RWPE2 (cell line): ENCODE results near the gene NCOA3.
"Not testable (repeated sequence)": the region's sequence is repeated elsewhere in the genome, so short reads cannot be mapped to it uniquely, and the experiment has no call there.

ENCODE experiments used
- ATAC-seq: fragments of 200-7000 bp; cut with Tn5 transposase; 3 replicates; pipeline ENCODE4 v1.9.1; 2021; ENCODE audit warnings: low read depth
- DNase-seq: peaks from one replicate; pipeline ENCODE4 v3.0.0-alpha.2; 2020; ENCODE audit warnings: low spot score
- H3K27ac ChIP-seq: fragments of 450-650 bp; 2 replicates; pipeline ENCODE4 v1.5.1; 2017; ENCODE audit warnings: mild to moderate bottlenecking; ENCODE audit not compliant: poor library complexity, severe bottlenecking
- H3K27me3 ChIP-seq: fragments of 250-450 bp; sonication (Bioruptor Pico); 2 replicates; pipeline ENCODE4 v1.5.1; 2021; ENCODE audit warnings: mild to moderate bottlenecking, moderate library complexity; ENCODE audit not compliant: insufficient read depth, poor library complexity, severe bottlenecking
- H3K36me3 ChIP-seq: fragments of 250-450 bp; sonication (Bioruptor Pico); 2 replicates; pipeline ENCODE4 v1.5.1; 2020; ENCODE audit warnings: low read depth, mild to moderate bottlenecking, moderate library complexity
- H3K4me1 ChIP-seq: fragments of 250-450 bp; sonication (Bioruptor Pico); 2 replicates; pipeline ENCODE4 v1.5.1; 2021; ENCODE audit warnings: mild to moderate bottlenecking, moderate library complexity; ENCODE audit not compliant: insufficient read depth, poor library complexity, severe bottlenecking
- H3K4me3 ChIP-seq: fragments of 250-450 bp; sonication (Bioruptor Pico); 2 replicates; pipeline ENCODE4 v1.5.1; 2021; ENCODE audit warnings: mild to moderate bottlenecking, moderate library complexity; ENCODE audit not compliant: severe bottlenecking
- H3K9me3 ChIP-seq: fragments of 250-450 bp; sonication (Bioruptor Pico); 2 replicates; pipeline ENCODE4 v1.5.1; 2021; ENCODE audit warnings: mild to moderate bottlenecking, moderate library complexity; ENCODE audit not compliant: severe bottlenecking
- TF ChIP-seq, protein P1 (sequence below): fragments of 450-650 bp; IDR thresholded peaks from one replicate; pipeline ENCODE4 v1.5.1; 2017; ENCODE audit warnings: mild to moderate bottlenecking, moderate library complexity; ENCODE audit not compliant: poor library complexity, severe bottlenecking

The NCOA3 gene

DNA sequence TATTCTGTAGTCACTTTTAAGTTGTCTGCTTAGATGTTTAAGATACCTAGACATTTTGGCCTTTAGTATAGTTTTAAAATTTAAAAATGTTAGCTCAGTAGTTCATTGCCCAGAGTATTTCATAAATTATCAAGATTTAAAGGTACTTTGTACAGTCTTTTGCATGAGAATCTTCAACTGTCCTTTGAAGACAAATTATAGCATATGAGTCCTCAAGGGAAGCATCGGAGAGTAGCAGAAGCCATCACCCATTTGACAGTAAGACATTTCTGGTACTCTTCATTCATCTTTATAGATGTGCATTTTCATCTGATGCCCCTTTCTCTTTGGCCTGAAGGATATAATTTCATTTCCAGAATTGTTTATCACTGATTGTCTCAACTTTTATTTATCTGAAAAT, 89.5 kb downstream of the NCOA3 start:
- H3K27ac ChIP-seq, result no peak overlapping the region
- no peak overlapping the region for H3K4me3 ChIP-seq
- H3K27me3 ChIP-seq, result no peaks in the 10 kb centered on the region
- ATAC-seq, result no peak
- H3K4me1 ChIP-seq, result peaks cover 10% of the 10 kb centered on the region
- peaks cover 47% of the 10 kb centered on the region for H3K36me3 ChIP-seq
- H3K9me3 ChIP-seq, result no peaks in the 10 kb centered on the region
- TF ChIP-seq, protein P1, sequence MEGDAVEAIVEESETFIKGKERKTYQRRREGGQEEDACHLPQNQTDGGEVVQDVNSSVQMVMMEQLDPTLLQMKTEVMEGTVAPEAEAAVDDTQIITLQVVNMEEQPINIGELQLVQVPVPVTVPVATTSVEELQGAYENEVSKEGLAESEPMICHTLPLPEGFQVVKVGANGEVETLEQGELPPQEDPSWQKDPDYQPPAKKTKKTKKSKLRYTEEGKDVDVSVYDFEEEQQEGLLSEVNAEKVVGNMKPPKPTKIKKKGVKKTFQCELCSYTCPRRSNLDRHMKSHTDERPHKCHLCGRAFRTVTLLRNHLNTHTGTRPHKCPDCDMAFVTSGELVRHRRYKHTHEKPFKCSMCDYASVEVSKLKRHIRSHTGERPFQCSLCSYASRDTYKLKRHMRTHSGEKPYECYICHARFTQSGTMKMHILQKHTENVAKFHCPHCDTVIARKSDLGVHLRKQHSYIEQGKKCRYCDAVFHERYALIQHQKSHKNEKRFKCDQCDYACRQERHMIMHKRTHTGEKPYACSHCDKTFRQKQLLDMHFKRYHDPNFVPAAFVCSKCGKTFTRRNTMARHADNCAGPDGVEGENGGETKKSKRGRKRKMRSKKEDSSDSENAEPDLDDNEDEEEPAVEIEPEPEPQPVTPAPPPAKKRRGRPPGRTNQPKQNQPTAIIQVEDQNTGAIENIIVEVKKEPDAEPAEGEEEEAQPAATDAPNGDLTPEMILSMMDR, result no peak
- DNase-seq, result no peak

DNA sequence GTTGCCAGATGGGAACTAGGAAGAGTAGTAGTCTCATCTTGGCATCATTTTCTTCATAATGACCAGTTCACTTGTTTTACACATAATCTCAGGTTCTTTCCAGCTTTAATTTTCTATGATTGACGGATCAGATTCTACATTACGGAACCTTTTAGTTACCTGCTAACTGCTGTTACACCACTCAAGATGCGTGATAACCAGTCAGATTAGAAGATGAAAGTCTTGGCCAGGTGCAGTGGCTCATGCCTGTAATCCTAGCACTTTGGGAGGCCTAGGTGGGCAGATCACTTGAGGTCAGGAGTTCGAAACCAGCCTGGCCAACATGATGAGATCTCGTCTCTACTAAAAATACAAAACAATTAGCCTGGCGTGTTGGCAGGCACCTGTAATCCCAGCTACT, 92.5 kb downstream of the NCOA3 start:
- H3K4me1 ChIP-seq, result peaks cover 8% of the 10 kb centered on the region
- H3K27ac ChIP-seq, result no peak overlapping the region
- H3K27me3 ChIP-seq, result no peaks in the 10 kb centered on the region
- ATAC-seq (no peak), DNase-seq (no peak)
- H3K4me3 ChIP-seq, result no peak overlapping the region
- TF ChIP-seq, protein P1, result no peak
- H3K9me3 ChIP-seq, result no peaks in the 10 kb centered on the region
- H3K36me3 ChIP-seq, result peaks cover 26% of the 10 kb centered on the region

DNA sequence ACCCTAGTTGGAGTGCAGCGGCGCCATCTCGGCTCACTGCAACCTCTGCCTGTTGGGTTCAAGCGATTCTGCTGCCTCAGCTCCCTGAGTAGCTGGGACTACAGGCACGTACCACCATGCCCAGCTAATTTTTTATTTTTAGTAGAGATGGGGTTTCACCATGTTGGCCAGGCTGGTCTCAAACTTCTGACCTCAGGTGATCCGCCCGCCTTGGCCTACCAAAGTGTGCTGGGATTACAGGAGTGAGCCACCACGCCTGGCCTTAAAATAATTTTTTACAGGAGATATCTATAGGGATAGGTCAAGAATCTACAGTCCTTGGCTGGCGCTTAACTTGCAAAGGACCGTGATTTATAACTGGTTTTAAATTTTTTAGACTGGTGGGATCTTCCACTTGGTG, 93.5 kb downstream of the NCOA3 start:
- not testable (repeated sequence) for H3K9me3 ChIP-seq, DNase-seq, H3K4me3 ChIP-seq, H3K27ac ChIP-seq, H3K27me3 ChIP-seq, ATAC-seq
- H3K36me3 ChIP-seq, result peaks cover 17% of the 10 kb centered on the region; the same call in 1 of the 2 replicates
- H3K4me1 ChIP-seq, result peaks cover 16% of the 10 kb centered on the region

DNA sequence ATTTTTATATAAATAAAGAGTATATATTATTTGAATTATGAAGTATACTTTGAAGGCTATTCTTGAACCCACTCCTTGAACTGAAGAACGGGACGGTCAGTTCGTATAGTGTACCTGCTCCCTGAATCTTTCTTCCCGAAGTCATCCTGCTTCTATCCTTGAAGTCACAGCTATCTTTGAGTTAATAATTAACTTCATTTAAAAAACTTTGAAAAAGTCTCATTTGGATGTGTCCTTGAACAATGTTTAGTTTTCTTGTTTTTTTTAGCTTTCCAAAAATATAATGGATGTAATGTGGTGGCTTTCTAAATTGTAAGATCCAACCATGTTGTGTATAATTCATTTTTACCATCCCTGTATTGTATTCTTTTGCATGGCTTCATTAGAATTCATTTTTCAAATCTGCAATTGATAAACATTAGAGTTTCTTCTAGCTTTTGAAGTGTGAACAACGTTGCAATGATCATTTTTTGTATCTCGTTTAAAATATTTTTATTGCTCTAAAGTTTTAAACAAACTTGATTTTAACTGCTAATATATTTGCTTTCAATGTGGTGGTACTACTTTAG, 94.4 kb downstream of the NCOA3 start:
- Histone ChIP-seq H3K27ac (no peak overlapping the region), H3K9me3 (no peaks in the 10 kb centered on the region), H3K27me3 (no peaks in the 10 kb centered on the region), H3K4me3 (no peak overlapping the region), H3K36me3 (peaks cover 13% of the 10 kb centered on the region; the same call in 1 of the 2 replicates), H3K4me1 (peaks cover 16% of the 10 kb centered on the region)
- DNase-seq (no peak), ATAC-seq (no peak)
- TF ChIP-seq, protein P1, result no peak

DNA sequence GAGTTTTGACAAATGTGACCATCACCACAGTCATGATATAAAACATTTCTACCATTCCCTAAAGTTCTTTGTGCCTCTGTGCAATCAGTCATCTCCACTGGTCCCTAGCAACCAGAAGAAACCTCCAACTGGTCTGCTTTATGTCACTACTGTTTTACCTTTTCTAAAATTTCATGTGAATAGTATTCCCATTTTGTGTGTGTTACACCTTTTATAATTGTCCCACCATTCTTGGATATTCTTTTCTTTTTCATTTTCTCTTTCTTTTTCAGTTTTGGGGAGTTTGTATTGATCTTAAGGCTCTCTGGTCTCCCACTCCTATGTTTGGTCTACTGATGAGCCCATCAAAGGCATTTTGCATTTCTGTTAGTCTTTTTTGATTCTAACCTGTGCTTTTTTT, 95.4 kb downstream of the NCOA3 start:
- H3K9me3 ChIP-seq, result no peaks in the 10 kb centered on the region

More for the DNA sequence above, 95.4 kb downstream of the NCOA3 start:
- ATAC-seq (no peak), DNase-seq (no peak)
- TF ChIP-seq, protein P1, result no peak
- Histone ChIP-seq H3K4me3 (no peak overlapping the region), H3K4me1 (peaks cover 16% of the 10 kb centered on the region), H3K27me3 (no peaks in the 10 kb centered on the region), H3K36me3 (peaks cover 13% of the 10 kb centered on the region; the same call in 1 of the 2 replicates), H3K27ac (no peak overlapping the region)
